H54 (cell line): Measurements from ENCODE around the gene MCM9.
"Not testable (repeated sequence)": the region's sequence is repeated elsewhere in the genome, so short reads cannot be mapped to it uniquely, and the experiment has no call there.

Source experiments
- DNase-seq: peaks from one replicate; pipeline ENCODE4 v3.0.0; 2011; ENCODE audit warnings: low spot score, mixed read lengths; ENCODE audit not compliant: insufficient read length
- FAIRE-seq: peaks from 3 replicates; lab custom pipeline; 2011; peaks lifted over from hg19 to GRCh38; lab: Jason Lieb, UNC
- POLR2A ChIP-seq: IDR thresholded peaks from 2 replicates; pipeline ENCODE4 v1.6.1; 2011; ENCODE audit warnings: low read depth, mild to moderate bottlenecking, low read length

MCM9 gene

DNA sequence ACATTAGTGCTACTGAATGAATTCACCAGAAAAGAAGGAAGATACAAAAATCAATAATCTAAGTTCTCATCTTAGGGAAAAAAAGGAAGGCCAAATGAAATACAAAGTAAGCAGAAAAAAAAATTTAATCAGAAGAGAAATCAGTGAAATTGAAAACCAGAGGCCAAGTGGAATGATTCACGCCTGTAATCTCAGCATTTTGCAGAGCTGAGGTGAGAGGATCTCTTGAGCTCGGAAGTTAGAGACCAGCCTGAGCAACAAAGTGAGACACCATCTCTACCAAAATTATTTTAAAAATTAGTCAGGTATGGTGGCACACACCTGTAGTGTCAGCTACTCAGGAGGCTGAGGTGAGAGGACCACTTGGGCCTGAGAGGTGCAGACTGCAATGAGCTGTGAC is 62.2 kb downstream of the MCM9 start:
- no peak for TF ChIP-seq POLR2A
- DNase-seq (no peak), FAIRE-seq (no peak)

DNA sequence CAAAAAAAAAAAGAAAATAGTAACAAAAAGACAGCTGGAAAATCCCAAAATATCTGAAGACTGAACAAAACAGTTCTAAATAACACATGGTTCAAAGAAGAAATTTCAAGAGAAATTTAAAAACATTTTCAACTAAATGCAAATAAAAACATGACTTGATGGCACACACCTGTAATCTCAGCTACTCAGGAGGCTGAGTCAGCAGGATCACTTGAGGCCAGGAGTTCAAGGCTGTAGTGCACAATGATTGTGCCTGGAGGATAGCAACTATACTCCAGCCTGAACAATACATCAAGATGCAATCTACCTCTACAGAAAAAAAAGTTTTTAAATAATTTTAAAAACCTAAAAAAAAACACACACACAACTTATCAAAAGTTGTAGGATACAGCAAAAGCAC is 62.6 kb downstream of the MCM9 start:
- DNase-seq (no peak), FAIRE-seq (no peak)
- no peak for TF ChIP-seq POLR2A

DNA sequence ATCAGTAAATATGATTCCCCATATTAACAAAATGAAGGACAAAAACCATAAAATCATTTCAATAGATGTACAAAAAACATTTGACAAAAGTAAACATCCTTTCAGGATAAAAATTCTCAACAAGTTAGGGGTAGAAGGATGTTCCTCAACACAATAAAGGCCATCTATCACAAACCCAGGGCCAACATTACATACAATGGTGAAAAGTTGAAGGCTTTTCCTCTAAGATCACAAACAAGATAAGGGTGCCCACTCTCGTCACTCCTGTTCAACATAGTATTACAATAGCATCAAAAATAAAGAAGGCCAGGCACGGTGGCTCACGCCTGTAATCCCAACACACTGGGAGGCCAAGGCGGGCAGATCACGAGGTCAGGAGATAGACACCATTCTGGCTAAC is 63.6 kb downstream of the MCM9 start:
- no peak for DNase-seq
- TF ChIP-seq POLR2A = no peak
- no peak for FAIRE-seq

DNA sequence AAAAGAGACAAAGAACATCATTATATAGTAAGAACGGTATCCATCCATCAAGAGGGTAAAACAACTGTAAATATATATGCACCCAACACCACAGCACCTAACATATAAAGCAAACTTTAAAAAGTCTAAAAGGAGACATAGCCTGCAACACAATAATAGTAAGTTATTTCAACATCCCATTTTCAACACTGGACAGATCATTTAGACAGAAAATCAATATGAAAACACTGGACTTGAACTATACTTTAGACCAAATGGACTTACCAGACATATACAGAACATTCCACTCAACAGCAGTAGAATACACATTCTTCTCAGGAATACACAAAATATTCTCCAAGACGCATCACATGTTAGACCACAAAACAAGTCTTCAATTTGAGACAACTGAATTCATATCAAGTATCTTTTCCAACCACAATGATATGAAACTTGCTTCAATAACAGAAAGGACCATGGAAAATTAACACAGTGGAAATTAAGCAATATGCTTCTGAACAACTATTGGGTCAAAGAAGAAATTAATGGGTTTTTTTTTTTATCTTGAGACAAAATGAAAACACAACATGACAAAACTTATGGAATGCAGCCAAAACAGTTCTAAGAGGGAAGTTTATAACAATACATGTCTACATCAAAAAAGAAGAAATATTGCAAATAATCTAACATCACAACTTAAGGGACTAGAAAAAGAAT is 64.9 kb downstream of the MCM9 start:
- peak; percentile 20 for FAIRE-seq

DNA sequence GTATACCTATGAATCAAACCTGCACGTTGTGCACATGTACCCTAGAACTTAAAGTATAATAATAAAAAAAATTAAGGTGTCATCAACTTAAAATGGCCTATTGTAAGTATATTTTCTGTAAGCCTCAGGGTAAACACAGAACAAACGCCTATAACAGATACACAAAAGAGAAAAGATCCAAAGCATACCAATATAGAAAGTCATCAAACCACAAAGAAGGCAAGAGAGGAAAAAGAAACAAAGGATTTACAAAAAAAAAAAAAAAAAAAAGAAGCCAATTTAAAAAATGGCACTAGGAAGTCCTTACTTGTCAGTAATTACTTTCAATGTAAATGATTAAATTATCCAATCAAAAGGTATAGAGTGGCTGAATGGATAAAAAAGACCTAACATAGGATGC is 65.6 kb downstream of the MCM9 start:
- no peak for DNase-seq
- no peak for FAIRE-seq
- no peak for TF ChIP-seq POLR2A

More for the DNA sequence above, 64.9 kb downstream of the MCM9 start:
- no peak for TF ChIP-seq POLR2A
- no peak for DNase-seq

DNA sequence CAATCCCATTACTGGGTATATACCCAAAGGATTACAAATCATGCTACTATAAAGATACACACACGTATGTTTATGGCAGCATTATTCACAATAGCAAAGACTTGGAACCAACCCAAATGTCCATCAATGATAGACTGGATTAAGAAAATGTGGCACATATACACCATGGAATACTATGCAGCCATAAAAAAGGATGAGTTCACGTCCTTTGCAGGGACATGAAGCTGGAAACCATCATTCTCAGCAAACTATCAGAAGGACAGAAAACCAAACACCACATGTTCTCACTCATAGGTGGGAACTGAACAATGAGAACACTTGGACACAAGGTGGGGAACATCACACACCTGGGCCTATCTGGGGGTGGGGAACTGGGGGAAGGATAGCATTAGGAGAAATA is 66.1 kb downstream of the MCM9 start:
- DNase-seq, FAIRE-seq: not testable (repeated sequence)

DNA sequence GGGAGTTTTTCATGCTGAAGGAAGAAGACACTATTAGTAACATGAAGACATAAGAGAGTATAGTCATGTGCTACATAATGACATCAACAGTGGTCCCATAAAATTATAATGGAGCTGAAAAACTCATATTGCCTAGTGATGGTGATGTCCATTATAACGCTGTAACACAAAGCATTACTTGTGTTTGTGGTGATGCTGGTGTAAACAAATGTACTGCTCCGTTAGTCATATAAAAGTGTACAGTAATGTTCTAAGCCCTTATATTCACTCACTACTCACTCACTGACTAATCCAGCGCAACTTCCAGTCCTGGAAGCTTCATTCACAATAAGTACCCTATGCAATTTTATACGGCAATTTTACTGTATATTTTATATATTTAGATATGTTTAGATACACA is 67.8 kb downstream of the MCM9 start:
- TF ChIP-seq POLR2A = no peak
- no peak for FAIRE-seq
- DNase-seq = no peak

DNA sequence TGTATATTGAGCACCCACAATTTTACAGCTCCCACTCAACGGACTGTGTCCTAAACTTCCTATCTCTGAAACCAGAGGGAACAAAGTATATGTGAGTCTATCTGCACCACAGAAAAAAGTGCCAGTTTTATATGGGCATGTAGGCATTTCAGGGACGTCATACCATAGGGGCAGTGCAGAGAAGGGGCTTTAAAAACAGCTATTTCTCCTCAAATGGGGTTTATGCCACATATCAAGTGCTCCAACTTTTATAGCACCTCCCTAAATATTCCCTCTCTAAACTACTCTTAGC is 69.9 kb downstream of the MCM9 start:
- TF ChIP-seq POLR2A = no peak
- DNase-seq (no peak), FAIRE-seq (no peak)

DNA sequence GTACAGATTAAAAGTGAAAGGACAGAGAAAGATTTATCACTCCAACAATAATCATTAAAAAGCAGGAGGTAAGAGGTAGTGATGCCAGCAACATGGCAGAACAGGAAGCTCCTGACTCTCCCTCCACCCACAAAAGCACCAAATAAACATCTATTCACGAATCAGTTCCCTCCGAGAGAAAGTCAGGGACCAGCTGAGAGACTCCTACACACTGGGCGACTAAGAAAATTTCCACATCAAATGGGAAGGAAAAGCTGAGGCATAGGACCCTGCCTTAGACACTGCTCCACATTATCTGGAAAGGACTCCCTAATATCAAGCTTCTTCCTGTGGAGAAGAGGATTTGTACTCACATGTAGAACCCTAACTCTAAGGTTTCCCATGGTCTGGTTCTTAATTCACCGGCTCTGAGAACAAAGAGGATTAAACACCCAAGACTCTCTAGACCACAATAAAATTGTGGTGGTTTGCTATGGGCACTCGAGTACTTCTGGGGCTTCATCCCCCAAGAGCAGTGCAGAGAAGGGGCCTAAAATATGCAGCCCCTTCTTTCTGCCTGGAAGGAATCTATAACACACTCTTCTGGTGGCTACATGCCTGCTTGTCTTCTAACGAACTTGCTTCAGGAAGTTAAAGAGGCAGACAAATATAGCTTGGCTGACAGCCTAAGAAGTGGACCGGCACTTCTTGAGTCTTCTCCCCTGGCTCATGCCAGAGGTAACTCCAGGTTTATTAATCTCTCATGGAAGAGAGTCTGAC is 70.4 kb downstream of the MCM9 start:
- no peak for FAIRE-seq
- no peak for DNase-seq
- no peak for TF ChIP-seq POLR2A

DNA sequence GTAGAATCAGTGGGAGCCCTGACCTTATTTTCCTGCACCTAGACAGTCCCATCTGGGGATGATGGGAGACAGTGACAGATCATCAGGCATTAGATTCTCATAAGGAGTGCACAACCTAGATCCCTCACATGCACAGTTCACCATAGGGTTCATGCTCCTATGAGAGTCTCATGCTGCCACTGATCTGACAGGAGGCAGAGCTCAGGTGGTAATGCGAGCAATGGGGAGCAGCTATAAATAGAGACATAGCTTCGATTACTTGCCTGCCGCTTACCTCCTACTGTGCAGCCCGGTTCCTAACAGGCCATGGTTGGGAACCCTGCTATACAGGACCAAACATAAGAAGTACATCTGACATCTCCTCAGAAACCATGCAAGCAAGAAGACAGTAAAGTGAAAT is 72.5 kb downstream of the MCM9 start:
- no peak for TF ChIP-seq POLR2A
- no peak for DNase-seq
- FAIRE-seq = no peak

DNA sequence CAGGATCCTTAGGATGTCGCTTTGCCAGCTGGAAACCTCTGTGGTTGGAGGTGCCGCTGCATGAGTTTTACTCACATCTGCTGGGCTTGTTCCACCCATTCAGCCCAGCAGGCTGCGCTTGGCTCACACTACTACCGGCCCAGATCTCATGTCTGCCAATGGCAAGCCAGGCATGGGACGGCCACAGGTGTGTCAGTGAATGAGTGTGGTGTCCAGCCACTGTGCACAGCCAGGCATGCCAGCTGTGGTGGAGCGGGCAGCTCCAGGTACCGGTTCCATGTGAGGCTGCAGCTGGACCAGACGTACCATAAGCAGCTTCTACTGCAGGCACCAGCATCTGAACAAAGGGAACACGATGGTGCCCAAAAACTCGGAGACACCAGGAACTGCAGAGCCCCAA is 74.1 kb downstream of the MCM9 start:
- DNase-seq = no peak
- FAIRE-seq = no peak
- no peak for TF ChIP-seq POLR2A

DNA sequence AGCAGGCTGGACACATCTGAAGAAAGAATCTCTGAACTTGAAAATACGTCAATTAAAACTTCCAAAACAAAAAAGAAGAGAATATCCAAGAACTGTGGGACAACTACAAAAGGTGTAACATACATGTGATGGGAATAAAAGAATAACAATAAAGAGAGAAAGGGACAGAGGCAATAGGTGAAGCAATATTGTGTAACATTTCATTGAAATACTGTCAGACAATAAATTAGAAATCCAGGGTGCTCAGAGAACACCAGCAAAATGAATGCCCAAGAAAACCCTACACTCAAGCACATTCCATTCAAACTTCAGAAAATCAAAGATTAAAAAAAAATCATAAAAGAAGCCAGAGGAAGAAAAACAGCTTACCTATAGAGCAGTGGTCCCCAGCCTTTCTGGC is 74.6 kb downstream of the MCM9 start:
- no peak for TF ChIP-seq POLR2A
- FAIRE-seq = no peak
- DNase-seq = no peak

DNA sequence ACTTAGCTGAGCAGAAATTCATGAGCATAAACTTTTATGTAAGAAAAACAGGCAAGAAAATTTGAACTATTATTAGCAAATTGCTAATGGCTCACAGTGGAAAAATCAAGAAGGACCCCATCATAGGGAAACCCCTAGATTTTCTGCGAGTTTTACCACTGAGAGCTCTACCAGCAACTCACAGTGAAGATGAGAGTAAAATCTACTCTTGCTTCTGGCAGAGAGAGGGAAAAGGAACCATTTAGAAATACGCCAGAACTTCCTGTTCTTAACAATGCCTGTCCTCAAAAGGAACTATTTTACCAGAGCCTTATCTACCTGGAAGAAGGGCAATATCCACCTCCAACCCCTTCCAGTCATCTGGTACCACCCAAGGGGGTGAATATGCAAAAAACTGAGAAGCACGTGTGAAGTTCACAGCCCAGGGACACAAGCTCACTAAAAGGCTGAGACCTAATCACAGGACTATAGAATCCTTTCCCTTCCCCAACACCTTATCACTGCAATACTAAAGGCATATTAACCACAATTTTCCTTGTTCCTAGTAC is 75.4 kb downstream of the MCM9 start:
- no peak for TF ChIP-seq POLR2A
- DNase-seq (no peak), FAIRE-seq (no peak)

DNA sequence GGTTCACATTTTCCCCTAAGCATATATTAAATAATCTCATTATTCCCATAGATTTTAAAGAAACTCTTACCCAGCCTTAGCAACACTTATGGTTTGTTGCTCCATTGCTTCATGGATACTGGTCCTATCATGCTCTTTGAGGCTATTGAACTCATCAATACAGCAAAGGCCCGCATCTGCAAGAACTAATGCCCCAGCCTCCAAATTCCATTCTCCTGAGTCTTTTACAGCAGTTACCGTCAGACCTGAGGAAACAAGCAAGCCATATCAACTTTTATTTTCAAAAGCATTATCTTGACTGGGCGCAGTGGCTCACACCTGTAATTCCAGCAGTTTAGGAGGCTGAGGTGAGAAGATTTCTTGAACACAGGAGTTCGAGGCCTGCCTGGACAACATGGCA is 78.7 kb downstream of the MCM9 start:
- DNase-seq (no peak), FAIRE-seq (no peak)
- TF ChIP-seq POLR2A = no peak

DNA sequence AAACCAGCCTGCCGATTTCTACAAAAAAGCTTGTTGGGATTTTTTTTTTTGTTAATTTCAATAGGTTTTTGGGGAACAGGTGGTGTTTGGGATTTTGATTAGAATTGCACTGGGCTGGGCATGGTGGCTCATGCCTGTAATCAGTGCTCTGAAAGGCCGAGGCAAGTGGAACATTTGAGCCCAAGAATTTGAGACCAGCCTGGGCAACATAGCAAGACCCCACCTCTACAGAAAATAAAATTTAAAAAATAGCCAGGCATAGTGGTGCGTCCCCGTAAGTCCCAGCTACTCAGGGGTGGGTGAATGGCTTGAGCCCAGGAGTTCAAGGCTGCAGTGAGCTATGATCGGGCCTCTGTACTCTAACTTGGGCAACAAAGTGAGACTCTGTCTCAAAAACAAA is 81.6 kb downstream of the MCM9 start:
- DNase-seq (no peak), FAIRE-seq (no peak)
- TF ChIP-seq POLR2A = no peak

DNA sequence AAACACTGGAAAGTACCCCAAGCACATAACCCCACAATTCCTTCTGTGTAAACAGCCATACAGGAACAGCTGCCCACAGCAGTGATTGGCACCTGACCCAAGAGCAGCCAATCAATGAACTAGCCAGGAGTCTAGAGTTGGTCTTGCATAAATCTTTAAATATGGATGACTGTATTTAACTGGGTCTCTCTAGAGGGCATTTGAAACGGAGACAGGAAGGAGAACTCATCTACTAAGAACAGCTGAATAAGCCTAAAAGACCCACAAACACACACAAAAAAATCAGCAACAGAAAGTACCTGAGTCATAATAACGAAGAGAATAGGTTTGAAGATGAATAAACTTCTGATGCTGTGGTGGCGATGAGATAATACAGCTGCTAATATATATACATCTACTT is 90.0 kb downstream of the MCM9 start:
- no peak for TF ChIP-seq POLR2A
- DNase-seq (no peak), FAIRE-seq (no peak)
